ENCODE measurements around the gene PAQR4.
A peak's percentile ranks its signal among the peaks of the same experiment; 100 is the strongest.

PAQR4 gene

DNA sequence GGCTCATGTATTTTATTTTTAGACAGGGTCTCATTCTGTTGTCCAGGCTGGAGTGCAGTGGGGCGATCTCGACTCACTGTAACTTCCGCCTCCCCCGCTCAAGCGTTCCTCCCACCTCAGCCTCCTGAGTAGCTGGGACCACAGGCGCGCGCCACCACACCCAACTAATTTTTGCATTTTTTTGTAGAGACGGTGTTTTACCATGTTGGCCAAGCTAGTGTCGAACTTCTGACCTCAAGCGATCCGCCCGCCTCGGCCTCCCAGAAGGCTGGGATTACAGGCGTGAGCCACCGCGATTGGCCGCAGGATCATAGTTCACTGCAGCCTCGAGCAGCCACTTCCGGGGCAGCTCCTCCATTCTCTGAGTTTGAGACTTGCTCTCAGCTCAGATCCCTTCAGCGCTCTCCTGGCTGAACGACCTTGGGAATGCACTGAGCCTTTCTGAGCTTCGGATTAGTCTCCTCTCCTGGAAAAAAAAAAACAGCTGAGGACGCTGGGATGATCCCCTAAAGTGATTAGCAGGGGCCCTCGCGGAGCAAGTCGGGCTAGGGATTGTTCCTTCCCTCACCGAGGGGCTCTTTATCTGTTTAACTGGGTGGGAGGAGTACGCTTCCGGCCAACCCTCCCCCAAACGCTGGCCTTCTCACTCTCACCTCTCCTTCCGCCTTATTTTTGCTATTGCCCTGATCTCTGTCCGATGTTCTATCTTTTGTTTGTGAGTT, 12.2 kb downstream of the PAQR4 start:
- DNase-seq = no peak

DNA sequence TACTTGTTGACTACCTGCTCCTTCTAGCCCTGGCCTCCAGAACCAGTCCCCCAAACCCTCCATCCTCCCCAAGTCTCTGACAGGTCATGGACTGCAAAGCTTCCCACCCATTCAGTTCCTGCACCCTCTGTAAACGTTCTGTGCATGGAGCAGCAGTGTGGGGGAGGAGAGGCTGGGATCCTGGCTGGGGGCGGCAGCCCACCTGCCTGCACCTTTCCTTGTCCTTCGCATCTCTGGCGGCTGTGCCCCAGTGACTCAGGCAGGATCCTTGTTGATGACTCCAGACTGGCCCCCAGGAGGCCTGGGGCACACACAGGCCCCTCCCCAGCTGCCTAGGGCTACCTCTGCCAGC, 12.7 kb downstream of the PAQR4 start:
- no peak for DNase-seq

DNA sequence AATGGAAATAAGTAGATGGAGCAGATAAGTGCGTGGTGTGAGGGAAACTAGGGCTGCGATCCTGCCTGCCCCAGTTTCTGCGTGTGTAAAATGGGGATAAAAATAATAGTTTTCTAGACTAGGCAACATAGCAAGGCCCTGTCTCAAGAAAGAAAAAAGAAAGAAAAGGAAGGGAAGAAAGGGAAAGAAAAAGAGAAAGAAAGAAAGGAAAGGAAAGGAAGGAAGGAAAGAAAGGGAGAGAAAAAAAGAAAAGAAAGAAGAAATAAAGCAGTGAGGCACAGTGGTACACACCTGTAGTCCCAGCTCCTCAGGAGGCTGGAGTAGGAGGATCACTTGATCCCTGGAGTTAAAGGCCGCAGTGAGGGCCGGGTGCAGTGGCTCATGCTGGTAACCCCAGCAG, 13.3 kb downstream of the PAQR4 start:
- DNase-seq = no peak

DNA sequence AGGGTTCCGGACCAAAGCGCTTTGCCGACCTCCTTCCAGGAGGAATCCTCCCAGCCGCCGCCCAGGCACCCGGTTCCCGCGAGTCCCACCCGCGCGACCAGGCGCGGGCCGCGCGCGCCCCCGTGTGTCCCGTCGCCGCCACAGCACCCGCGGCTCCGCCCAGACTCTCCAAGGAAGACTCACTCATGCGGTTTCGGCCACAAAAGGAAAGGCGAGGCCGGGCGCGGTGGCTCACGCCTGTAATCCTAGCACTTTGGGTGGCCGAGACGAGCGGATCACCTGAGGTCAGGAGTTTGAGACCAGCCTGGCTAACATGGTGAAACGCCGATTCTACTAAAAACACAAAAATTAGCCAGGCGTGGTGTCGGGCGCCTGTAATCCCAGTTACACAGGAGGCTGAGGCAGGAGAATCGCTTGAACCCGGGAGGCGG, 14.6 kb downstream of the PAQR4 start:
- peak; percentile 48 for DNase-seq

DNA sequence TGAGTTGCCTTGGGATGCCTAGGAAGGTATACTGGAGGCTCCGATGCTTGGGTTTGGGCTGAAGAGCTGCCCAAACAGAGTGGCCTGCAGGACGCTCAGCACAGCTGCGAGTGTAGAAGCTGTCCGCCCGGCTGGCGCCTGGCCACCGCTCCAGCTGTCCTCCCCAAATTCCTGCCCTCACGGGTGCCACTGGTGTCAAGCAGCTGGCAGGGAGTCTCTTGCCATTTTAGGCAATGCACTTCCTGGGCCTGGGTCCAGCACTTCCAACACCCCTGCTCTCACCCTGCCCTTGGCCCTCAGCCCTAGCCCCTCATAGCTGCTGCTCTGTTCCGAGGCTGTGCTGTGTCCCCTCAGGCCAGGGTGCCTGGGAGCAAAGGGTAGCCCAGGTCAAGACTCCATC, 16.3 kb downstream of the PAQR4 start:
- no peak for DNase-seq

DNA sequence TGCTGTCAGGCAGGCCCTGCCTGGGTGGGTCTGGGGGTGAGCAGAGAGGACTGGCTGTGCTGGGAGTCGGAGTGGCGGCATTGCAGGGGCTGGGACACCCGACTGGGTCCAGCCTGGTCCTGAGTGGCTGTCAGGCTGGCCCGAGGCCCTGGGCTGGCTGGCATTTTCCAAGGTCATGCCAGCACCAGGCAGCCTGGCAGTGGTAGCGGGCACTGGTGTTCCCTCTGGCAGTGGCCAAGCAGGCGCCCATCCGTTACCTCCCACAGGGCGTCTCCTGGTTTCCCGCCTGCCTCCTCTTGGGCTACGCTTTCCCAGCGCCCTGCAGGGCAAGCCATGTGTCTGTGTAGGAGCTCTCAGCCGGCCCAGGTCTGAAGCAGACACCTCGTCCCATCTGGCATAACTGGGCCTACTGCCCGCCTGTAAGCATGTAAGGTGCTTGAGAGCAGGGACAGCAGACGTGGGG, 16.8 kb downstream of the PAQR4 start:
- no peak for DNase-seq

DNA sequence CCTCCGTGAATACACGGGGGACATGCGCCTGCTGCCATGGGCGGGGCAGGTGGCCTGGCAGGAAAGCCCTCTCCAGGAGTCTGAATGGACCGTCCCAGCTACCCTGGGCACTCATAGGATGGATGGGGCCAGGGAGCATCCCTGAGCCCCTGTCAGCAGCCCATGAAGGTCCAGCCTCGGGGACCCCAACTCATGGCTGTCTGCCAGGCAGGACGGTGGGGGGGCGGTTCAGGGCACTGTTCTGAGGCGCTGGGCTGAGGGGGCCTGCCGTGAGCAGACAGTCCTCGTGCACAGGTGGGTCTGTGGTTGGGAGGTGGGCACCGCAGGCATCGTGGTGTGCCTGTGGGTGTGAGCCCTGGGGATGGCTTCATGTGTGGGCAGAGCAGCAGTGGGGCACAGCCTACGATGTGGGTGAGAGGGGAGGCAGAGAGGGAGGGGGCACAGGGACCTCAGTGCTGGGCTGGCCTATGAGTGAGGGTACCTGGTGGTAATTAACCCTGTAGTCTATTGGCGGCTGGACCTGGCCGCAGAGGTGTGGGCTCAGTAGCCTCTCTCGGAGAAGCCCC, 17.6 kb downstream of the PAQR4 start:
- DNase-seq = no peak

DNA sequence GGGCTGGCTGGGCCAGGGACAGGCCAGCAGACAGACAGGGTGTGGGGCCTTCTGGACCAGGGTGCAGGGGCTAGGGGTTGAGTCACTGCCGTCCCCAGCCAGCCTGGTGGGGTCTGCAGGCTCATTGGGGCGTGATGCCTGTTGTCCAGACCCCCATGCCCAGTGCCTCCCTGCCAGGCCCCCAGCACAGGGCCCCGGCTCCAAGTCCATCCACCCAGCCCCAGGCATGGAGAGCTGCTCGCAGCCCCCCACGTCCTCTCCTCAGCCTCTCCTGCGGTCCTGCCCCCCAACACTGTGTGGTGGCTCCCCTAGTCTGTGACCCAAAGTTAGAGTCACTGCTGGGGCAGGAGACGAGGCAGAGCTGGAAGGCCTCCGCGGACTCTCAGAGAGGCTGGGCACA, 18.1 kb downstream of the PAQR4 start:
- no peak for DNase-seq

DNA sequence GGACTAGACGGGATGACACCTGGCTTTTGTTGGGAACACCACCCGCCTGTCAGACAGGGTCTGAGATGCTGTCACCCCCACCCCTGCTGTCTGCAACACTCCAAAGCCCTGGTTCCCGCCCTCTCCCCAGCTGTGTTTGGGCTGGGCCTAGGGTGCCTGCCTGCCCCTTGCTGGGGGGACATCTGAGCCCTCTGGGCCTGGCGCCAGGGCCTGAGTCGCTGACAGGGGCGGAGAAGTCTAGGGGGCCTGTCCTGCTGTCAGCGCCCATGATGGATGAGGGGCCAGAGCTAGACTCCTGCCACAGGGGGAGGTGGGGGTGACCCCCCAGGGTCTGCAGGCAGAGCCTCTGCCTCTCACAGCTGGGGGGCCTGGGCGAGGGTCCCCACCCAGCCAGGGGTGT, 18.7 kb downstream of the PAQR4 start:
- DNase-seq = no peak

DNA sequence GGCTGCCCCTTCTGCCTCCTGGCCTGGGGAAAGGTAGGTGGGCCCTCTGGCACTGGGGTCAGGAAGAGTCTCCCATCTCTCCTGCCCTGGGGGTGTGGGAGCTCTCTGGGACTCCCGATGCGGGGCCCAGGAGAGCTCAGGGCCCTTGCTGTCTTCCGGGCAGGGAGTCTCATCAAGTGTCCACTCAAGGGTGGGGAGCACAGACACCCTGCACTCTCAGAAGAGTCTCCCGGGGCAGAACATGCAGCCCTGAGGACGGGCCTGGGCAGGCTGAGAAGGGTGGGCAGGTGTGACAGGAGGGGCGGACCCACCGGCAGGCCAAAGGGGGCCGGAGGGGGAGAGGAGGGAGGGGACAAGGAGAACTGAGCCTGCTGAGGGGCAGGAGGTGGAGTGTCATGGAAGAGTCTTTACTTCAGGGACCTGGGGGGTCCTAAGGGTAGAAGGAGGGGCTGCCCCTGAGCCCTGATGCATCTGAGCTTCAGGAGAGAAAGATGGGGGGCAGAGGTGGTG, 19.5 kb downstream of the PAQR4 start:
- no peak for DNase-seq

DNA sequence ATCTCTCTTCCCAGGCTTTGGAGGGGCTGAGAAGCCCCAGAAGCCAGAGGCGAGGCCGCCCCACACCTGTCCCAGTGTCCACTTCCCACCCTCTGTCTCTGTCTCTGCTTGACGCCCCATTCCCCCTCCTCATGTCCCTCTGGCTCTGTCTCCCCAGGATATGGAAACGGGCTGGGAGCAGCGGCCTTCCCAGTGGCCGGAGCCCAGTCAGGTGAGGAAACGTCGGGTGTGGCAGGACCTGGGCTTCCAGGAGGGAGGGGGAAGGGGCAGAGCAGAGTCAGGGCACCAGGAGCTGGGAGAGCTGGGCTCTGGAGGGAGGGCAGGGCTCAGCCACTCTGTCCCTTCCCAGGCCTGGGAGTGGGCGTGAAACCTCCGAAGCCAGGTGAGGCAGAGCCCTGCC, 21.7 kb downstream of the PAQR4 start:
- no peak for DNase-seq

DNA sequence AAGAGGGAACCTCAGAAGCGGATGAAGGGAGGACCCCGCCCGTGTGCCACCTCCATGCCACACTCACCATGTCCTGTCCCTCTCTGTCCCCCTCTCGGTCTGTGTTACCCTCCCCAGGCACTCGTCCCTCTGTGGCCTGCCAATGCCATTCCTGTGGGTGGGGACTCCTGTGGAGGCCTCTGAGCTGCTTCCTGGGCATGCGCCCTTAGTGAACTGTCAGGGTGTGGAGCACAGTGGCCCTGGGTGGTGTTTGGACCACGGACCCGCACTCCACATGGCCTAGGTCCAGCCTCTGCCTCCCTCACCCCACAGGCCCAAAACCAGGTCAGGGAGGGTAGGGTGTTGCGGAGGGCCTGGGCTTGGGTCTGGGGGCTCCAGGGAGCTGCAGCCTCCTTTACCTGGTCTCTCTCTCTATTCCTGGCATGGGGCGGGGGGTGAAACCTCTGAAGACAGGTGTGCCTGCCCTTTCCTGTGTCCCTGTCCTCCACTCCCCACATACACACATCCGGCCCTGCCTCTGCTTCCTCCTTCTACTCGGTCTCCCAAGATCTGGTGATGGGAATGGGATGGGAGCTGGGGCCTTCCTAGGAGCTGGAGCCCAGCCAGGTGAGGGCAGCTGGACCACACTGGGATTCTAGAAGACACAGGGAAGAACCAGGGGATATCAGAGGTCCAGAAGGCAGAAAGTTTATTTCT, 22.6 kb downstream of the PAQR4 start:
- DNase-seq = no peak

DNA sequence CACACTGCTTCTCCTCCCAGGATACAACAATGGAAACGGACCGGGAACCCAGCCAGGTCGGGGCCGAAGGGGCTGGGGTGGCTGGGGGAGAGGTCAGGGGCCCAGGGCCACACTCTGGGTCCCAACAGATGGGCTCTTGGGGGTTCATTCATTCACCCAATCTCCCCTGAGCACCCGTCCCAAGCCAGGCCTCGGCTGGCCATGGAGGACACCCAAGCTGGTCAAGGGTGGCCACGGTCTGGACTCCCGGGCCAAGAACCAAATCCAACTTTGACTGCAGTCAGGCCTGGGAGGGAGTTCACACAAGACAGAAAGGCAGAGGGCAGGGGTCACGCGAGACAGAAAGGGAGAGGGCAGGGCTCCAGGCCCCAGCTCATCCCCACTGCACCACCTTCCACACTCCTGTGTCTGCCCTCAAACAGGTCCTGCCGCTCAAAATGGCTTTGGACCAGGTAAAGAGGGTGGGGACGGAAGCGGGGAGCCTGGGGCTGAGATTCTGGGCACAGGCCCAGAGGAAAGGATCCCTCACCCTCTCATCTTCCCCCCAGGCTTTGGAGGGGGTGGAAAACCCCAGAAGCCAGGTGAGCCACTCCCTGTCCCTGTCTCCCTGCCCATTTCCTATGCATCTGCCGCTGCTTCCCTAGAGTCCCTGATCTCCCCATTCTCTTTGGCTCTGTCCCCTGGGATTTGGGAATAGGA, 23.4 kb downstream of the PAQR4 start:
- no peak for DNase-seq

DNA sequence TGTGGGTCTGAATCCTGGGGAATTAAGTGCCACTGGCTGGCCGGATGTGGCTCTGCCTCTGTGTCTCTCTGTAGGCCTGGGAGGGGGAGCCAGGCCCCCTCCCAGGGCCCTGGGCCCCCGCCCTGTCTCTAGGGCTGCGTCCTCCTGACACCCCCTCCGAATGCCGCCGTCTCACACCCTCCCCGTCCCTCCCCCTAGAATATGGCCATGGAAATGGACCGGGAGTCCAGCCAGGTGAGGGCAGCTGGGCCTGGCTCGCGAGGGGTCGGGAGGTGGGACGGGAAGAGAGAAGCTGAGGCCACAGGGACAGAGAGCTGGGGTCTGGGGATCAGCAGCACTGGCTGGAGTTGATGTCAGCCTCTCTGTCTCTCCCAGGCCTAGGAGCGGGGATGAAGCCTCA, 27.1 kb downstream of the PAQR4 start:
- no peak for DNase-seq

DNA sequence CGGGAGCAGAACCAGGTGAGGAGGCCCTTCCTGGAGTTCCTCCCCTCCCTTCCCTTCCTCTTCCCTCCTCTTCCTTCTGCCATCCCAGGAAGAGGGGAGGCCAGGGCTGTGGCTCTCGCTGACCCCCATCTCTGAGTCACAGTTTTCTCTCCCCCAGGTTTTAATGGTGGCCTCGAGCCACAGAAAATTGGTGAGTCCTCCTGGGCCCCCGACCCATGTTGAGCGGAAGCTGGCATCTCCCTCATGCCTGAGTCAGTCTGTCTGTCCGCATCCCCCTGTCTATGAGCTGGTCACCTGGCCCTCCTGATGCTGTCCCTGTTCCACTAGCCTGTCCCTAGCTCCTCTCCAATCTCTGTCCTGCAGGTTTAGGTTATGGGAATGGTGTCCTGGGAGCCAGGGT, 30.8 kb downstream of the PAQR4 start:
- no peak for DNase-seq

DNA sequence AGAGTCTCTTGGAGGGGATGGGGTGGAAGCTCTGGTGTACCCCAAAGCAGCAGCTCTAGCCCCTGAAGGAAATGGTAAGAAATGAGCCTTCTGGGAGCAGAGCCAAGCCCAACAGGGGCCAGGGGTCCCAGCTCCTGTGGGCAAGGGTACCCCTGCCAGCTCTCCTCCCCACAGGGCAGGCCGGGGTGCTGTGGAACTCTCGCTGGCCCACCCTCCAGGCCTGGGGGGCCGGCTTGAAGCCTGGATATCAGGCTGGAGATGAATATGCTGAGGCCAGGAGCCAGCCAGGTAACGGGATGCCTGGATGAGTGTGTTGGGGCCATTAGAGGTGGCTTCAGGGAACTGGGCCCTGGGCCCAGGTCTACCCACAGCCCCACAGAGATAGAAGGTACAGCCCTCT, 31.4 kb downstream of the PAQR4 start:
- no peak for DNase-seq

DNA sequence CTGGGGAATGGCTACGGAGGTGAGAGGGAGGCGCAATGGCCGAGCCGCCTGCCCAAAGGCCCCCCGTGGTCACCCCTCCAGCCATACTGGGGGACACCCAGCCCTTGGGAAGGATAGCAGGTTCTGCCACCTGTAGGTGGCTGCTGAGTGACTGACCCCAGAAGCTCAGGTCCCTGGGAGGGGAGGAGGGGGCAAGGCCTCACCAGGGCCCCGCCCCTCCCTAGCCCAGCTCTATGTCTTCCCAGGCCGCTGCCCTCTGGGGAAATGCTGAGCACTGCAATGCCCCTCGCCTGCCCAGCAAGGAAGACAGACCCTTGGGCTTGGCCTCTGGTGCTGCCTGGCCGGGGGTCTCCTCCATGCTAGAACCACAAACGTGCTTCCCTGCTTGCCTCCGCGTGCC, 32.2 kb downstream of the PAQR4 start:
- DNase-seq = no peak

DNA sequence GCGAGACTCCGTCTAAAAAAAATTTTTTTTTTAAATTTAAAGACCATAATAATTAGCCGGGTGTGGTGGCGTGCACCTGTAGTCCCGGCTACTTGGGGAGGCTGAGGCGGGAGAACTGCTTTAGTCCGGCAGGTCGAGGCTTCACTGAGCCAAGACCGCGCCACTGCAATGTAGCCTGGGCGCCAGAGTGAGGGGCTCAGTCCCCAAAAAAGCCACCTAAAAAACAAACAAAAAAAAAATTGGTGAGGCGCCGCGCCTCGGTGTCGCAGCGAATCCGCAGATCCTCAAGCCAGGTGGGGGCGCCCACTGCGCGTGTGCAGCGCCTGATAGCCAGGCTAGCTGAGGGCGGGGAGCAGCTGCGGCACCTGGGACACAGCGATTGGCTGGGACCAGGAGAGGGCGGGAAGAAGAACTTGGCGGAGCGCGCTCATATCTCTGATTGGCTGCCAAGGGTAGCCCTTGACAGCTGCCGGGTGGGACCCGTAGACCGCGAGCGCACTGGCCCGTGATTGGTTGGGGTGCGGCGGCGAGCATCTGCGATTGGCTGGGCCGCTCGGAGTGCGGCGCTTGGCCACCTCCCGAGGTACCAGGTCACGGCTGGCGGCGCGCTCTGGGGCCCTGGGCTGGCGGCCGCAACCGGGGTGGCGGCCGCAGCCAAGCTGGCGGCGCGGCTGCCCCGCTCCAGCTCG, 34.6 kb downstream of the PAQR4 start:
- peak; percentile 95 for DNase-seq

DNA sequence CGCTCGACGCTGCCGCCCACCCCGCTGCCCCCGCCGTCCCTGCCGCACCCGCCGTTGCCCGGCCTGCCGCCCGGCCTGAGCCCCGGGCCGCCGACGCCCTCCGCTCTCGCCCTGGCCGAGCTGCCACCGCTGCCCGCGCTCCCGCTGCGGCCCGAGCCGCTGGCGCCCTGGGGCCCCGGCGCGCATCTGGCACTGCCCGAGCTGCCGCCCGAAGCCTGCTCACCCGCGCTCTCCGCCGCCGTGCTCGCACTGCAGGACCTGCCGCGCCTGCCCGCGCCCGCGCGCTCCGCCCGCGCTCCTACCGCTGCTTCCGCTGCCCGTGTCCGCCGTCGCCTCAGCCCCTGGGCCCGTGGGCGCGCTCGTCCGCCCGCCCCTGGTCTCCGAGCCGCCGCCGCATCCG, 35.2 kb downstream of the PAQR4 start:
- DNase-seq = no peak

DNA sequence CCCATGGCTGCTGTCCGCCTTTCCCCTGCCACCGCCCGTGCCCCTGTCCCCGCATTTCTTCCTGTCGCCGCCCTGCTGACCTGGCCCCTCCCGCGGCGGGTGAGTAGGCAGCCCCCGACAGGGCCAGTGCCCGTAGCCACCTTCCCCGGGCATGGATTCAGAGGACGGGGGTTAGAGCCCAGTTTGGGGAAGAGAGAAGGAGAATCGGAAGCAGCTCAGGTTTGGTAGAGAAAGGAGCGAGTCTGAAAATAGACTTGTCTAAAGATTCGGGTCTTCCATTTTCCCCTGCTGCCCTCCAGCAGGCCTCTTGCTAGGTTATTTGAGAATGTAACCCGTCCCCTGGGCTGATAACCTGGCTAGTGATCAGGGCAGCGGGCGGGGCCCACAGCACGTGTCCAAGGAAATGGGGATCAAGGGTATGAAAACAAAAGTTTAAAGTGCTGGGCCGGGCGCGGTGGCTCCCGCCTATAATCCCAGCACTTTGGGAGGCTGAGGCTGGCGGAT, 35.7 kb downstream of the PAQR4 start:
- no peak for DNase-seq

DNA sequence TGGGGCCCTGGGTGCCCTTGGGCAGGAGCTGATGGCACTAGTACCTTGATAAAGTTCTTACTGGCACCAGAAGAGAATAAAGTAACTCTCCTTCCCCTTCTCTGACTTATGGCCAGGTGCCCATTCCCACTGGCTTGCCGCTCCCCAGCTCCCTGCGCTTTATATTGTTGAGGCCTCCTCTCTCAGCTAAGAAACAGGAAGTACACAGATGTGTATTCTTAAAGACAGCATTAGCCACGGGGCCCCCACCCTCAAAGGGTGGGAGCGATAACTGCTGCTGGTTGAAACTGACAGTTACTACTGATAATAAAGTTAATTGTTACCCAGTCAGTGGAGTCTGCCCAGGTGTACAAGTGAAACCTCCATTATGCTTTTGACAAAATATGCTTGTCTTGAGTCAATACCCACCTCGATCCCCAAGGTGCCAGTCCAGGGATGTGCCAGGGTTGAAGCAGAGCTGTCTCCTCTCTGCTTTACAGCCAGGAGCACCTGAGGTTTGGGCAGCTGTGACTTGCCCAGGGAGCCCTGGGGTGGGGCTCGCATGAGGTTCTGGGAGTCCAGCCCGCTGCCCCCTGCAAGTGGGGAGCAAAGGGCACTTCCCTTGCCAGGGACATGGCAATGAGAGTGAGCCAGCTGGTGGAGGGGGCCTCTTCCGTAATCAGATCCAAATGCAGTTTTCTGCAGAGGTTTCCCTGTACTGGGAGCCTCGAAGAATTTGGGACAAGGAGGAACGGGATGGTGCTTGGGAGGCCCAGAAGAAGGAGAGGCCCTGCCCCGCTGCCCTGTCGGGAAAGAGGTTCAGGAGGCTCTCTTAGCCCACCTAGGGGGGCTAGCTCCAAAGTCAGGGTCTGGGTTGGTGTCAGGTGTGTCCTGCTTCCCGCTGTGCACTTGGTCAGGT, 38.2 kb downstream of the PAQR4 start:
- DNase-seq = no peak

All from activated CD4-positive, alpha-beta T cell treated with anti-CD3 and anti-CD28 coated beads for 1 hour (primary cell).